ENCODE data around the gene TCF7L1.

- TF ChIP-seq, protein P1, sequence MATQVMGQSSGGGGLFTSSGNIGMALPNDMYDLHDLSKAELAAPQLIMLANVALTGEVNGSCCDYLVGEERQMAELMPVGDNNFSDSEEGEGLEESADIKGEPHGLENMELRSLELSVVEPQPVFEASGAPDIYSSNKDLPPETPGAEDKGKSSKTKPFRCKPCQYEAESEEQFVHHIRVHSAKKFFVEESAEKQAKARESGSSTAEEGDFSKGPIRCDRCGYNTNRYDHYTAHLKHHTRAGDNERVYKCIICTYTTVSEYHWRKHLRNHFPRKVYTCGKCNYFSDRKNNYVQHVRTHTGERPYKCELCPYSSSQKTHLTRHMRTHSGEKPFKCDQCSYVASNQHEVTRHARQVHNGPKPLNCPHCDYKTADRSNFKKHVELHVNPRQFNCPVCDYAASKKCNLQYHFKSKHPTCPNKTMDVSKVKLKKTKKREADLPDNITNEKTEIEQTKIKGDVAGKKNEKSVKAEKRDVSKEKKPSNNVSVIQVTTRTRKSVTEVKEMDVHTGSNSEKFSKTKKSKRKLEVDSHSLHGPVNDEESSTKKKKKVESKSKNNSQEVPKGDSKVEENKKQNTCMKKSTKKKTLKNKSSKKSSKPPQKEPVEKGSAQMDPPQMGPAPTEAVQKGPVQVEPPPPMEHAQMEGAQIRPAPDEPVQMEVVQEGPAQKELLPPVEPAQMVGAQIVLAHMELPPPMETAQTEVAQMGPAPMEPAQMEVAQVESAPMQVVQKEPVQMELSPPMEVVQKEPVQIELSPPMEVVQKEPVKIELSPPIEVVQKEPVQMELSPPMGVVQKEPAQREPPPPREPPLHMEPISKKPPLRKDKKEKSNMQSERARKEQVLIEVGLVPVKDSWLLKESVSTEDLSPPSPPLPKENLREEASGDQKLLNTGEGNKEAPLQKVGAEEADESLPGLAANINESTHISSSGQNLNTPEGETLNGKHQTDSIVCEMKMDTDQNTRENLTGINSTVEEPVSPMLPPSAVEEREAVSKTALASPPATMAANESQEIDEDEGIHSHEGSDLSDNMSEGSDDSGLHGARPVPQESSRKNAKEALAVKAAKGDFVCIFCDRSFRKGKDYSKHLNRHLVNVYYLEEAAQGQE (IDR thresholded peaks at IDR 0.05; ENCODE audit: insufficient read depth in 1 of 2, low read depth in 2 of 2, low read length in 1 of 2), result no peak
- TF ChIP-seq, protein P2, sequence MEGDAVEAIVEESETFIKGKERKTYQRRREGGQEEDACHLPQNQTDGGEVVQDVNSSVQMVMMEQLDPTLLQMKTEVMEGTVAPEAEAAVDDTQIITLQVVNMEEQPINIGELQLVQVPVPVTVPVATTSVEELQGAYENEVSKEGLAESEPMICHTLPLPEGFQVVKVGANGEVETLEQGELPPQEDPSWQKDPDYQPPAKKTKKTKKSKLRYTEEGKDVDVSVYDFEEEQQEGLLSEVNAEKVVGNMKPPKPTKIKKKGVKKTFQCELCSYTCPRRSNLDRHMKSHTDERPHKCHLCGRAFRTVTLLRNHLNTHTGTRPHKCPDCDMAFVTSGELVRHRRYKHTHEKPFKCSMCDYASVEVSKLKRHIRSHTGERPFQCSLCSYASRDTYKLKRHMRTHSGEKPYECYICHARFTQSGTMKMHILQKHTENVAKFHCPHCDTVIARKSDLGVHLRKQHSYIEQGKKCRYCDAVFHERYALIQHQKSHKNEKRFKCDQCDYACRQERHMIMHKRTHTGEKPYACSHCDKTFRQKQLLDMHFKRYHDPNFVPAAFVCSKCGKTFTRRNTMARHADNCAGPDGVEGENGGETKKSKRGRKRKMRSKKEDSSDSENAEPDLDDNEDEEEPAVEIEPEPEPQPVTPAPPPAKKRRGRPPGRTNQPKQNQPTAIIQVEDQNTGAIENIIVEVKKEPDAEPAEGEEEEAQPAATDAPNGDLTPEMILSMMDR (IDR thresholded peaks at IDR 0.05), result no peak
Observed at GRCh38 chr2:85111819-85112281, 21.3 kb upstream of the TCF7L1 start.

All from Panc1 (cell line).